SK-N-SH (cell line): Measurements from ENCODE around the gene ADAMTS19. TPM values are rescaled to one million over a fixed set of nuclear protein-coding genes. Genes with fewer than 3 reads are reported as not detected.

ENCODE experiments used
- CTCF ChIA-PET: fragments of 300-600, 350-600 bp; formaldehyde crosslinking; extraction: SDS; loops from one replicate; lab custom pipeline; 2021; lab: Yijun Ruan, JAX
- POLR2A ChIA-PET: fragments of 350-600 bp; sonication (Branson Sonifier 250); formaldehyde crosslinking; extraction: SDS; loops from one replicate; lab custom pipeline; 2020; ENCODE audit warnings: antibody characterized with exemption, inconsistent platforms; lab: Yijun Ruan, JAX
- DNase-seq: peaks from one replicate; pipeline ENCODE4 v3.0.0; 2012
- H2AFZ ChIP-seq: fragments of 200-600 bp; sonication (generic); 2 replicates; pipeline ENCODE4 v1.8.1; 2016; ENCODE audit warnings: antibody characterized with exemption, mild to moderate bottlenecking, low read depth
- H3F3A ChIP-seq: fragments of 200-600 bp; sonication (generic); replicated peaks from 2 replicates; pipeline ENCODE3; 2016; ENCODE audit warnings: antibody characterized with exemption, mild to moderate bottlenecking; ENCODE audit not compliant: insufficient read depth
- H3K27ac ChIP-seq, 2 experiments: fragments of 200-500 bp in 1 of 2; fragments of 200-600 bp in 1 of 2; sonication (Bioruptor generic) in 1 of 2; sonication (generic), shearing (Covaris generic) in 1 of 2; 2 replicates each; pipeline versions ENCODE4 v1.5.1 to v1.6.1; 2014 to 2016; ENCODE audit warnings: low read depth in 2 of 2, inconsistent platforms in 1 of 2, low read length in 1 of 2, mild to moderate bottlenecking in 1 of 2, mixed read lengths in 1 of 2
- H3K27me3 ChIP-seq: fragments of 200-600 bp; sonication (generic), shearing (Covaris generic); 2 replicates; pipeline ENCODE4 v1.6.1; 2016; ENCODE audit warnings: mixed run types; ENCODE audit not compliant: insufficient read depth
- H3K36me3 ChIP-seq, 2 experiments: fragments of 200-500 bp in 1 of 2; fragments of 200-600 bp in 1 of 2; sonication (Bioruptor generic) in 1 of 2; sonication (generic) in 1 of 2; replicated peaks in 1 of 2; 2 replicates each; pipeline versions ENCODE3 to v1.5.1; 2014 to 2016; ENCODE audit warnings: low read length in 1 of 2, mild to moderate bottlenecking in 1 of 2; ENCODE audit not compliant: insufficient read depth in 2 of 2, control insufficient read depth in 1 of 2
- H3K4me1 ChIP-seq, 2 experiments: fragments of 200-500 bp in 1 of 2; fragments of 200-600 bp in 1 of 2; sonication (Bioruptor generic) in 1 of 2; sonication (generic), shearing (Covaris generic) in 1 of 2; 2 replicates each; pipeline versions ENCODE4 v1.5.1 to v1.6.1; 2014 to 2016; ENCODE audit warnings: low read depth in 1 of 2, low read length in 1 of 2, mixed run types in 1 of 2; ENCODE audit not compliant: insufficient read depth in 2 of 2, control insufficient read depth in 1 of 2
- H3K4me2 ChIP-seq: fragments of 200-600 bp; sonication (generic), shearing (Covaris generic); 2 replicates; pipeline ENCODE4 v1.6.1; 2017; ENCODE audit warnings: mixed run types
- H3K4me3 ChIP-seq, 2 experiments: fragments of 200-500 bp in 1 of 2; fragments of 200-600 bp in 1 of 2; sonication (Bioruptor generic) in 1 of 2; sonication (generic), shearing (Covaris generic) in 1 of 2; 2 replicates each; pipeline versions ENCODE4 v1.5.1 to v1.8.1; 2014 to 2016; ENCODE audit warnings: low read depth in 2 of 2, inconsistent platforms in 1 of 2, low read length in 1 of 2, mild to moderate bottlenecking in 1 of 2, mixed read lengths in 1 of 2, moderate library complexity in 1 of 2
- H3K79me2 ChIP-seq: fragments of 200-600 bp; sonication (generic); 2 replicates; pipeline ENCODE4 v1.8.1; 2017; ENCODE audit warnings: mild to moderate bottlenecking; ENCODE audit not compliant: insufficient read depth
- H3K9ac ChIP-seq: fragments of 200-600 bp; sonication (generic); 2 replicates; pipeline ENCODE4 v1.6.1; 2017; ENCODE audit warnings: mixed run types
- H3K9me2 ChIP-seq: fragments of 200-600 bp; sonication (generic); 2 replicates; pipeline ENCODE4 v1.6.1; 2017; ENCODE audit warnings: mixed run types
- H3K9me3 ChIP-seq: fragments of 200-600 bp; sonication (generic); 2 replicates; pipeline ENCODE4 v1.6.1; 2017; ENCODE audit warnings: mixed run types, mild to moderate bottlenecking, moderate library complexity
- H4K20me1 ChIP-seq: fragments of 200-600 bp; sonication (generic); 2 replicates; pipeline ENCODE4 v1.6.1; 2017; ENCODE audit warnings: mild to moderate bottlenecking, mixed run types; ENCODE audit not compliant: insufficient read depth
- CTCF ChIP-seq: fragments of 200-600 bp; sonication (generic); IDR thresholded peaks from 2 replicates; pipeline ENCODE4 v1.6.1; 2017; ENCODE audit warnings: antibody characterized with exemption, mild to moderate bottlenecking, moderate library complexity
- ELF1 ChIP-seq: IDR thresholded peaks from 2 replicates; pipeline ENCODE4 v1.4.0; 2012
- FOXJ3 ChIP-seq: sonication (generic); formaldehyde crosslinking; IDR thresholded peaks from 2 replicates; pipeline ENCODE4 v1.5.1; 2020; ENCODE audit warnings: mild to moderate bottlenecking, missing genetic modification reagents
- JUND ChIP-seq: IDR thresholded peaks from 2 replicates; pipeline ENCODE4 v1.4.0; 2012
- MXI1 ChIP-seq: IDR thresholded peaks from 2 replicates; pipeline ENCODE4 v1.6.1; 2012; ENCODE audit warnings: mild to moderate bottlenecking, low read depth, low read length, improper control_type of control experiment
- RAD21 ChIP-seq: IDR thresholded peaks from 2 replicates; pipeline ENCODE4 v1.6.1; 2012; ENCODE audit warnings: mild to moderate bottlenecking, low read length
- SIN3A ChIP-seq: IDR thresholded peaks from 2 replicates; pipeline ENCODE4 v1.6.1; 2012; ENCODE audit warnings: low read depth, mild to moderate bottlenecking, low read length, moderate library complexity, borderline replicate concordance
- USF2 ChIP-seq: fragments of 150-350 bp; IDR thresholded peaks from 2 replicates; pipeline ENCODE4 v1.6.1; 2017; ENCODE audit warnings: antibody characterized with exemption, low read length, low read depth, borderline replicate concordance
- YY1 ChIP-seq: IDR thresholded peaks from 2 replicates; pipeline ENCODE4 v1.4.0; 2012; ENCODE audit warnings: low read depth, mild to moderate bottlenecking
- WGBS: methylation state at CpG from one replicate; pipeline ENCODE4 v1.1.6; 2017; ENCODE audit warnings: low lambda C conversion rate; 5-methylcytosine and 5-hydroxymethylcytosine counted together
- polyA plus RNA-seq, 3 experiments: library from polyadenylated mRNA; depleted of rRNA; stranded (reverse); fragments of >200 nt; gene quantifications; 2 replicates each; pipeline ENCODE4 v1.2.3, GENCODE V29; 2012
- TF ChIP-seq, protein P1 (sequence below): fragments of 150-350 bp; IDR thresholded peaks from 2 replicates; pipeline ENCODE4 v1.6.1; 2016; ENCODE audit warnings: mild to moderate bottlenecking, low read depth, low read length
- TF ChIP-seq, protein P2 (sequence below): IDR thresholded peaks from 2 replicates; pipeline ENCODE4; 2012
- TF ChIP-seq, protein P3 (sequence below): IDR thresholded peaks from 2 replicates; pipeline ENCODE4 v1.4.0; 2012; ENCODE audit warnings: low read depth
- TF ChIP-seq, protein P4 (sequence below): IDR thresholded peaks from 2 replicates; pipeline ENCODE4 v1.4.0; 2012; ENCODE audit warnings: low read depth, borderline replicate concordance

ADAMTS19 gene
- polyA plus RNA-seq, 1 of the 3 experiments (the other 2 are of a cell fraction), result 0.10 TPM

DNA sequence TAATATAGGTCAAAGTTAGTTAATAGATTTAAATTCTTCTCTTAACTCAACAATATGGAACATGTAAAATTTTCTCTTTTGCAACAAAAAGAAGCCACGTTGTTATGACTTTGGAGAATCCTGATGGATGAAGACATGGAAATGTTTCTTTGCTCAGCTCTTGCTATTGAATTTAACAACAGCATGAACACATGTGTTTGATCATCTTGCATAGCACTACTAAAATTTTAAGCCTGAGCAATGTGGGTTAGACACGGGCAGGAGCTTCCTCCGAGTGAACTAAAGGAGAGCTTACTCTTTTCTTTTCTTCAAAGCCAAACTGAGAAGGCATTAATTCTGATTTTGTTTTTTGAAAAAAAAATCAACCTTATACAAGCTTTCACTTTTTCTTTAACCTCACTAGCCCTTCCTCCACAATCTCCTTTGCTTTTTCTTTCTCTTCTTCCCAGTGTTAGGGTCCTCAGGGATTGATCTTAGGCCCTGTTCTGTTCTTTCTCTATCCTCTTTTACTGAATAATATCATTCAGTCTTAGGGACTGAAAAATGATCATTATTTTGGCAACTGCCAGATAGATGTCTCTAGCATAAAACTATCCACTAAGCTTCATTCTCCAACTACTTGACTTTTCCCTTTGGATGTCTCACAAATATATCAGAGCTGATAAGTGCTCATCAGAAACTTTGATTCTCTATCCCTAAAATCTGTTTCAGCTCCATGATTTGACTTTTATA lies 36.9 kb downstream of the ADAMTS19 start:
- H3K4me2 ChIP-seq, result no peak overlapping the region
- 2% methylated on average over 3 of the region's 3 CpGs for WGBS

More for the DNA sequence above, 36.9 kb downstream of the ADAMTS19 start:
- no peak overlapping the region for H3K27ac ChIP-seq
- H3K9me2 ChIP-seq, result no peaks in the 10 kb centered on the region
- DNase-seq, result no peak
- H3K9ac ChIP-seq, result no peak overlapping the region
- no peak overlapping the region for H2AFZ ChIP-seq
- H3F3A ChIP-seq, result no peaks in the 10 kb centered on the region
- H4K20me1 ChIP-seq, result no peaks in the 10 kb centered on the region
- H3K27me3 ChIP-seq, result no peaks in the 10 kb centered on the region
- POLR2A ChIA-PET, result no interaction called here
- H3K4me1 ChIP-seq, result no peaks in the 10 kb centered on the region
- CTCF ChIA-PET, result no interaction called here
- TF ChIP-seq, protein P1, sequence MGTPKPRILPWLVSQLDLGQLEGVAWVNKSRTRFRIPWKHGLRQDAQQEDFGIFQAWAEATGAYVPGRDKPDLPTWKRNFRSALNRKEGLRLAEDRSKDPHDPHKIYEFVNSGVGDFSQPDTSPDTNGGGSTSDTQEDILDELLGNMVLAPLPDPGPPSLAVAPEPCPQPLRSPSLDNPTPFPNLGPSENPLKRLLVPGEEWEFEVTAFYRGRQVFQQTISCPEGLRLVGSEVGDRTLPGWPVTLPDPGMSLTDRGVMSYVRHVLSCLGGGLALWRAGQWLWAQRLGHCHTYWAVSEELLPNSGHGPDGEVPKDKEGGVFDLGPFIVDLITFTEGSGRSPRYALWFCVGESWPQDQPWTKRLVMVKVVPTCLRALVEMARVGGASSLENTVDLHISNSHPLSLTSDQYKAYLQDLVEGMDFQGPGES, result no peak
- TF ChIP-seq CTCF (no peak), MXI1 (no peak), FOXJ3 (CRISPR knock-in tag) (no peak), YY1 (no peak), RAD21 (no peak), SIN3A (no peak), JUND (no peak), ELF1 (no peak), USF2 (no peak)
- TF ChIP-seq, protein P2, sequence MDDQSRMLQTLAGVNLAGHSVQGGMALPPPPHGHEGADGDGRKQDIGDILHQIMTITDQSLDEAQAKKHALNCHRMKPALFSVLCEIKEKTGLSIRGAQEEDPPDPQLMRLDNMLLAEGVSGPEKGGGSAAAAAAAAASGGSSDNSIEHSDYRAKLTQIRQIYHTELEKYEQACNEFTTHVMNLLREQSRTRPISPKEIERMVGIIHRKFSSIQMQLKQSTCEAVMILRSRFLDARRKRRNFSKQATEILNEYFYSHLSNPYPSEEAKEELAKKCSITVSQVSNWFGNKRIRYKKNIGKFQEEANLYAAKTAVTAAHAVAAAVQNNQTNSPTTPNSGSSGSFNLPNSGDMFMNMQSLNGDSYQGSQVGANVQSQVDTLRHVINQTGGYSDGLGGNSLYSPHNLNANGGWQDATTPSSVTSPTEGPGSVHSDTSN, result no peak
- TF ChIP-seq, protein P3, sequence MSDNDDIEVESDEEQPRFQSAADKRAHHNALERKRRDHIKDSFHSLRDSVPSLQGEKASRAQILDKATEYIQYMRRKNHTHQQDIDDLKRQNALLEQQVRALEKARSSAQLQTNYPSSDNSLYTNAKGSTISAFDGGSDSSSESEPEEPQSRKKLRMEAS, result no peak
- TF ChIP-seq, protein P4, sequence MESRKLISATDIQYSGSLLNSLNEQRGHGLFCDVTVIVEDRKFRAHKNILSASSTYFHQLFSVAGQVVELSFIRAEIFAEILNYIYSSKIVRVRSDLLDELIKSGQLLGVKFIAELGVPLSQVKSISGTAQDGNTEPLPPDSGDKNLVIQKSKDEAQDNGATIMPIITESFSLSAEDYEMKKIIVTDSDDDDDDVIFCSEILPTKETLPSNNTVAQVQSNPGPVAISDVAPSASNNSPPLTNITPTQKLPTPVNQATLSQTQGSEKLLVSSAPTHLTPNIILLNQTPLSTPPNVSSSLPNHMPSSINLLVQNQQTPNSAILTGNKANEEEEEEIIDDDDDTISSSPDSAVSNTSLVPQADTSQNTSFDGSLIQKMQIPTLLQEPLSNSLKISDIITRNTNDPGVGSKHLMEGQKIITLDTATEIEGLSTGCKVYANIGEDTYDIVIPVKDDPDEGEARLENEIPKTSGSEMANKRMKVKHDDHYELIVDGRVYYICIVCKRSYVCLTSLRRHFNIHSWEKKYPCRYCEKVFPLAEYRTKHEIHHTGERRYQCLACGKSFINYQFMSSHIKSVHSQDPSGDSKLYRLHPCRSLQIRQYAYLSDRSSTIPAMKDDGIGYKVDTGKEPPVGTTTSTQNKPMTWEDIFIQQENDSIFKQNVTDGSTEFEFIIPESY, result no peak
- H3K36me3 ChIP-seq, result no peaks in the 10 kb centered on the region
- no peaks in the 10 kb centered on the region for H3K79me2 ChIP-seq
- no peak overlapping the region for H3K4me3 ChIP-seq
- no peaks in the 10 kb centered on the region for H3K9me3 ChIP-seq
